Pons (tissue), 1 donor: Measurements from ENCODE around the gene PSMD6.

ENCODE experiments used
- DNase-seq: peaks from one replicate; pipeline ENCODE4 v3.0.0-alpha.2; 2016; ENCODE audit warnings: low spot score

Gene PSMD6

GRCh38 chr3:64008487-64009351 is 14.6 kb downstream of the PSMD6 start:
- no peak for DNase-seq

- DNase-seq, result no peak
These were observed 15.3 kb downstream of the PSMD6 start for GRCh38 chr3:64008017-64008416.

GRCh38 chr3:64003589-64003988 is 19.7 kb downstream of the PSMD6 start:
- DNase-seq, result no peak

- DNase-seq, result no peak
These were observed 21.1 kb downstream of the PSMD6 start for GRCh38 chr3:64002233-64002632.

GRCh38 chr3:64000453-64001055 is 22.7 kb downstream of the PSMD6 start:
- DNase-seq, result no peak

GRCh38 chr3:63998852-63999754 is 24.2 kb downstream of the PSMD6 start:
- DNase-seq, result no peak

GRCh38 chr3:63995086-63995485 is 28.2 kb downstream of the PSMD6 start:
- no peak for DNase-seq

- peak; percentile 86 for DNase-seq
These were observed 29.6 kb downstream of the PSMD6 start for GRCh38 chr3:63993653-63994079.

GRCh38 chr3:63992516-63993209 is 30.6 kb downstream of the PSMD6 start:
- DNase-seq, result peak; percentile 33

GRCh38 chr3:63991666-63992065 is 31.6 kb downstream of the PSMD6 start:
- no peak for DNase-seq

GRCh38 chr3:63990733-63991132 is 32.6 kb downstream of the PSMD6 start:
- DNase-seq, result peak; percentile 52

GRCh38 chr3:63990204-63990603 is 33.1 kb downstream of the PSMD6 start:
- peak; percentile 42 for DNase-seq

GRCh38 chr3:63988943-63989342 is 34.4 kb downstream of the PSMD6 start:
- no peak for DNase-seq

- DNase-seq, result no peak
These were observed 36.5 kb downstream of the PSMD6 start for GRCh38 chr3:63986831-63987230.

- DNase-seq, result no peak
These were observed 37.1 kb downstream of the PSMD6 start for GRCh38 chr3:63986146-63986545.

GRCh38 chr3:63984391-63984790 is 38.9 kb downstream of the PSMD6 start:
- DNase-seq, result no peak

GRCh38 chr3:63981980-63982379 is 41.3 kb downstream of the PSMD6 start:
- DNase-seq, result no peak

GRCh38 chr3:63980830-63981498 is 42.3 kb downstream of the PSMD6 start:
- DNase-seq, result no peak

- no peak for DNase-seq
These were observed 43.3 kb downstream of the PSMD6 start for GRCh38 chr3:63980019-63980418.

GRCh38 chr3:63979093-63979885 is 44.0 kb downstream of the PSMD6 start:
- no peak for DNase-seq
